GM18909 (cell line): Measurements from ENCODE around the gene ALG9.
"Not testable (repeated sequence)": the region's sequence is repeated elsewhere in the genome, so short reads cannot be mapped to it uniquely, and the experiment has no call there.

Experiments
- ATAC-seq: cut with Tn5 transposase; IDR thresholded peaks from one replicate; pipeline ENCODE4 v1.9.1; 2021; ENCODE audit warnings: mild to moderate bottlenecking; ENCODE audit not compliant: unreplicated experiment, poor library complexity

The ALG9 gene

DNA sequence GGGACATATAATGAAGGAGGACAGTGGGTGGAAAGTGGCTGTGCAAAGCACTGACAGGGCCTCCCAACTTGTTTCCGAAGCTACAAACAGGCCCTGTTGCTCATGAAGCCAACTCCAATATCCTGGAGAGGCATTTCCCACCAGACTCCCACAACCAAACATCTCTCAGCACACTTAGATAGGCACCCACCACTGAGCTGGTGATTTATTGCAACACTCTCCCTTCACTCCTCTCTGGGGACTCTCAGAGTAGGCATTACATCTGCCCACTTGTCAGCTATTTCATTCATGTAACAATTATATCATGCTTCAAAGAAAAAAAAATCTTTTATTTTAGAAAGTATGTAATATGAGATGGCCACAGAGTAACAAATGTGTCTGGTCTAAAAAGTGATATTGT, 73.1 kb downstream of the ALG9 start:
- ATAC-seq = no peak

- peak; percentile 41 for ATAC-seq
Measured at GRCh38 chr11:111797145-111797581, 74.2 kb downstream of the ALG9 start.

GRCh38 chr11:111796696-111797095, 74.7 kb downstream of the ALG9 start:
- no peak for ATAC-seq

DNA sequence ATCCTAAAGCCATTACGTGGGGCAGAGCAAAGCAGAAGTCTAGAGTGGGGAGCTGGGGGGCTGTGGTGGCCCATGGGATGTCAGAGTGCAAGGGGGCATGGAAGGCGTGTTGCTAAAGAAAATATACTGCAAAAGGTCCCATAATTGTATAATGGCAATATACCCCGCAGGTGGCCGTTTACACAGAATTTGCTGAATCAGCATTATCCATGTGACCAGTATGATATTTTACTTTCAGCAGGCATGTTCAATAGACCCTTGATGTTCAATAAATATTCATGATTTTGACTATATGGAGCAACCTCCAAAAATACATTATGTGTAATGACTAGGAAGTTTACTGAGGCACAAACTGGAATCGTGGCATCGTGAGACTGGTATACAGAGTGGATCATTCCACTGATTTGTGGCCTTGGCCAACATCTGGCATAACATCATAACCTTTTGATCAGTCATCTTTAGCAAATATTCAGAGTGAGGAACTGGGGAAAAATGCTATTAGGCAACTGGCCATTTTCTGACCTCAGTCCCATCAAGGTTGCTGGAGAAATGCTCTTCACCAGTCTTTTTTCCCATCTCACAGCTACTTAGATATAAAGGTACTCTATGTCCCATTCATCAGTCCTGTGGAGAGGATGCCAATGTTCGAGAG, 75.9 kb downstream of the ALG9 start:
- no peak for ATAC-seq

GRCh38 chr11:111793863-111794262, 77.5 kb downstream of the ALG9 start:
- no peak for ATAC-seq

DNA sequence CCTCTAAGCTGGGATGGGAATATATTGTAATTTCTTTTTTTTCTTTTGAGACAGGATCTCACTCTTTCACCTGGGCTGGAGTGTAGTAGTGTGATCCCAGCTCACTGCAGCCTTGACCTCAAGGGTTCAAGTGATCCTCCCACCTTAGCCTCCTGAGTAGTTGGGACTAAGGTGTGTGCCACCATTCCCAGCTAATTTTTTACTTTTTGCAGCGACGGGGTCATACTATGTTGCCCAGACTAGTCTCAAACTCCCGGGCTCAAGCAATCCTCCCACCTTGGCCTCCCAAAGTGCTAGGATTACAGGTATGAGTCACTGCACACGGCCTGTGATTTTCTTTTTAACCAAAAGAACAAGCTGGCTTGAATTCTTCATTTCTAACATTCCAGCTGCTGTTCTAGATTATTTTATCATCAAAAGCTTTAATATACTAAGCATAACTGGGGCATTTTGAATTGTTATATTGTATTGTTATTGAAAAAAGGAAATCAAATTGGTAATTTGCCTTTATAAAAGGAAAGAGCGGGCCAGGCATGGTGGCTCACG, 78.4 kb downstream of the ALG9 start:
- no peak for ATAC-seq

DNA sequence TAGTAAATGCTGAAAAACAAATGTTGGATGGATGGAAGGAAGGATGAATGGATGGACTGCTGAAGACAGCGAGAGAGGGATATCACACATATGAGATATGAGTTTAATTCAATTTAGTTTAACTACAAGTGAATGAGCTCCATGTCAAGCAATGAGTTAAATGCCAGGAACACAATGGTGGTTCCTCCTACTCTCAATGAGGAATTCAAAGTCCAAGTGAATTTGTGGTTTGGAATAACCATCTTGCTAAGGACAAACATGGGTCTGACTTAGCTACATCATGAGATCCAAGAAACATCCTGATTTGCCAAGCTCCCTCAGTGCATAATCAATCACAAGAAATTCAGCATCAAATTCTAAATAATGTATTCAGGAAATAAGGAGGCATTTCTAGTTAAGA, 79.1 kb downstream of the ALG9 start:
- ATAC-seq = no peak

DNA sequence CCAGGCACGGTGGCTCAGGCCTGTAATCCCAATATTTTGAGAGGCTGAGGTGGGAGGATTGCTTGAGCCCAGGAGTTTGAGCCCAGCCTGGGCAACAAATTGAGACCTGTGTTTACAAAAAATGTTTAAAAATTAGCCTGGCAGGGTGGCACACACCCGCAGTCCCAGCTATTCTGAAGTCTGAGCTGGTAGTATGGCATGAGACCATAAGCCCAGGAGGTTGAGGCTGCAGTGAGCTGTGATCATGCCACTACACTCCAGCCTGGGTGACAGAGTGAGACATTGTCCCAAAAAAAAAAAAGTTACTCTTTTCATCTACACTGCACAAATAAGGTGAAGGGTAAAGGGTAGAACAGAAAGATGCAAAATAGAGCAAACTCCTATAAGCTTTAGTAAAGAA, 82.9 kb downstream of the ALG9 start:
- ATAC-seq = no peak

DNA sequence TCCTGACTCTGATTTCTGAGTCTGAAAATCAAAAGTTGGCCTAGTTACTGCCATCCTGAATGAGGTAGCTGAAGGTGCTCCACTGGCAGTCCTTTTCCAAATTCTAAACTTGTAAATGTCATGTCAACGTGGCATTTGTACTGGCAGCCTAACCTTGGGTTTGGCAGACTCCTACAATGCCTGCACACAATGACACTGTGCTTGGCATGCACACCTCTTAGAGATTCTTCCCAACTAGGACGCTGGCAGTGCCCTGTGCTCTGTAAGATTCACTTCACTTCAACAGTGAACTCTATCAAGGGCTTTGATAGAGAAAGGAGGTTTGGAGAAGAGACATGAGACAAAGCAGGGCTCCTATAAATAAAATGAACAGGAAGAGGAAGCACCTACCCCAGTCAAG, 83.3 kb downstream of the ALG9 start:
- ATAC-seq = no peak

DNA sequence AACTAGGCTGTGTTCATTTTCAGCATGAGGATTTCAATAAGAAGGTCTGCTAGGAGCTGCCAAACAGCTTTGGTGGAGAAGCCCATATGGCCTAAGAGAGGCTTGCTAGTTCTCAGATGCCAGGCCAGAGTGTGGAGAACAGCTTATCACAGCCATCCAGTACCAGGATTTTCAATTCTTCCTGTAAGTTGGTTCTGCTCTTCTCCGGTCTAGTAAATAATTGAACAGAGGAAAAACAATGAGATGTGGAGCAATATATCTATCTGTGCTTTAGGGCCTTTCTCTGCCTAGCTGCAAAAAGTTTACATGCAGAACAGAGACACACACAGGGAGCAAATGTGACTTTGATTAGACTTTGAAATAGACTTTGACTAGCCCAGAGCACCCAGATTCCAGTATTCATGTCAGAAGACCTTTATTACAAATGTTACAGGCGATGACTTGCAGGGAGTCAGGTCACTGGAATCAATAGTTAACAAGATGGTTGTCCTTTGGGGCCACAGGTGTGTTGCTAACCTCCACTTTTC, 85.4 kb downstream of the ALG9 start:
- ATAC-seq = no peak

DNA sequence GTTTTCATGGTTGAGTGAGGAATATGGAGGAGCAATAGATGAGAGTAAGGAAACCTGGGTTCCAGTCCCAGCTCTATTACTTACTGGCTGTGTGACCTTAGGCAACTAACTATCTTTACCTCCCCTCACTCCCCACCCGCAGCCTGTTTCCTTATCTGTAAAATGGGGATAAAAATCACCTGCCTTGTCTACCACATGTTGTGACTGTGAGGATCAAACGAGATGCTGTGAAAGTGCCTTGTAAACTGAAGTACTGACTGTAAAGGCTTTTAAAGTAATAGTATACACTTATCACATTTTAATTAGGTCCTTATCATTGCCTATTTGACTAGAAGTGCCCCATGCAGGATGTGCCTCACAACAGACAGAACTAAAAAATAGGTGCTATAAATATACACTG, 86.3 kb downstream of the ALG9 start:
- no peak for ATAC-seq

DNA sequence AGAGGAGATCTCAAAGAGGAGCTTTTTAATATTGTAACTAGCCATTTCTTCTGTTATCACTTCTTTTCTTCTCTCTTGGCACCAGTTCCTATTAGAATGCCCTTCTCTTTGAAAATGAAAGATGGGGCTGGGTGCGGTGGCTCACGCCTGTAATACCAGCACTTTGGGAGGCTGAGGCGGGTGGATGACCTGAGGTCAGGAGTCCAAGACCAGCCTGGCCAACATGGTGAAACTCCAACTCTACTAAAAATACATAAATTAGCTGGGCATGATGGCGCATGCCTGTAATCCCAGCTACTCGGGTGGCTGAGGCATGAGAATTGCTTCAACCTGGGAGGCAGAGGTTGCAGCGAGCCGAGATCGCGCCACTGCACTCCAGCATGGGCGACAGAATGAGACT, 87.1 kb downstream of the ALG9 start:
- not testable (repeated sequence) for ATAC-seq

DNA sequence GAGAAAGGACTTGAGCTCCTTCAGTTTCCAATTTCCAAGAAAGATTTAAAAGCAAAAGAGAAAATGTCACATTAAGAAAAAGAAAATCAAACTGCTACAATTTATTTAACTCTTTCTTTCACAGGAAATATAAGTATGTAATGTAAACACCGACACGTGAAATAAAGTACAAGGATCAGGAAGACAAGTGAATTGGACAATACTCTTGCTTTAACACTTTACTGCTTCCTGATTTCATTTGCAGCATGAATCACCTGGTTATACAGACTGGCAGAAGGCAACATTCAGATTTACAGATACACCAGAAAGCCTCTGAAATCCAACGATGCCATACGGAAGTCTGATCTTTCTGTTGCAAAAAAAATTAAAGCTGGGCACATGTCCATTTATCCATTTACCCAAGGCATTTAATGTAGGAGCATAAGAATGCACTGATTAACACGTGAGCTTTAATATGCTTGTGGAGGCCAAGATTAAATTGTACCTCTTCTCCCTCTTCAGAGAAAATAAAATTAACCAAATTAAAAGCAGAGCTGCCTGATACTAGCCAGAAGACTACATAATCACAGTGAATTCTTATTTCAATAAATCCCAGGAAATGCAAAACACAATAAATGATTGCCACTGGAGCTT, 89.2 kb downstream of the ALG9 start:
- no peak for ATAC-seq

- ATAC-seq = no peak
Measured at GRCh38 chr11:111779118-111779517, 92.3 kb downstream of the ALG9 start.

- no peak for ATAC-seq
Measured at GRCh38 chr11:111778047-111778558, 93.3 kb downstream of the ALG9 start.

DNA sequence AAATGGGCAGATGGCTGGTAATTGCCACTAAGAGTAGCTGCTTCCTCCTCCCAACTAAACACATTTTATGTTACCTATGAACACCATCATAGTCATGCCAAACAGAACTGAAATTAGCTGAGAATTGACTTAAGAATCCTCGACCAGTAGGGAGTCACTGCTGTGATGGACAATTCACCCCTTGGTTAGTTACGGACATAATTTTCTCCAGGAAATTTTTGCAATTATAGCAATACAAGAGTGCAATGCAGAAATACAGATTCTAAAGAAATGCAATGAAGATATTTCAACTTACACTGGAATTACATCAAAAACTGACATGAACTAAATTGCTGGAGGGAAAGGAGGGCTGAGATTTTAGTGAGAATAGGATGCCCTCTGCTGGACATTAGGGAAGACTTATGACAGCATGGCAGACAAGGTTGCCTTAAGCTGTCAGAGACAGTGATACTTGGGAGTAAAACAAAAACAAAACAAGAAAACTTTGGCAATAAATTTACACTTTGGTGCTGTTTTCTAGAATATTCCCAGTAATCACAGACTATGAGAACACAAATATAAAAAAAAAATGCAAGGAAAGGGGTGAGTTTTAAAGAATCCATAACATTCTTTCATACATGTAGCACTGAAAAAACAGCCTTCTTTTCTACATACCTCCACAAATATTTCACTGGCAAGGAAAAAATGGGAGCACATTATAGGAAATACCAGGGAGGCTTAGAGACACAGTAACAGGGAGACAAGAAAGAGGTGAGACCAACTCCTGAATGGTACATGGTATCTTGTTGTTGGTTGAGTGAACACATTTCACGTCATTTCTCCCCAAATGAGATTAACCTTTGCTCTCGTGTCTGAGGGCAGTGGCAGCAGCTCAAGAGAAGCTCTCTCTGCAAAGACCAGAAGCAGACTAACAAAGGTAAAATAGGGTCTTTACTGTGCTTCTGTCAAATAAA, 94.0 kb downstream of the ALG9 start:
- ATAC-seq = peak; percentile 70

GRCh38 chr11:111776398-111777093, 94.8 kb downstream of the ALG9 start:
- peak; percentile 96 for ATAC-seq

DNA sequence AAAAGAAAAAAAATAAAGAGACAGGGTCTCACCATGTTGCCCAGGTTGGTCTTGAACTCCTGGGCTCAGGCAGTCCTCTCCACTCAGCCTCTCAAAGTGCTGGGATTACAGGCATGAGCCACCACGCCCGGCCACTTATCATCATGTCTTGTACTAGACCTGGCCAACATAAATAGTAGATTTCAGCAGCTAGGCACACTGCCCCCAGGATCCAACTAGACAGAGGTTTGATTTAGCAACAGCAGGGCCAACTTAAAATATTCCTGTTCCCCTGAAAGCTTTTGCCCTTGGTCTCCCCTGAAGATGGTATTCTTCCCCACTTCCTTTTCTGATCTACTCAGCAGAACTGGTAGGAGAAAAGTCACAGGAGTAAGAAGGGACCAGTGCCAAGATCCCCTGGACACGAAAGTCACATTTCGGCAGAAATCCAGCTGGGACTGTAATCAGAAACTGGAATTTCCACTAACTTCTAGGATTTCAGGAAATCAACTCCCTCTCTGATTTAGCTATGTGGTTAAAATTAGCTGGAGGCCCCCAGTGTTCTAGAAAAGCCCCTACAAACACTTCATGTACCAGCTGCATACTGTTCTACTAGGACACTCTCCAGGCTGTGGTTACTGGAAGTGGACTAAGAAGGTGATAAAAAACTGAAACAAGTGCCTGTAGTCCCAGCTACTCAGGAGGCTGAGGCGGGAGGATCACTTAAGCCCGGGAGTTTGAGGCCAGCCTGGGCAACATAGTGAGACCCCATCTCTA, 96.2 kb downstream of the ALG9 start:
- ATAC-seq = no peak

- no peak for ATAC-seq
Measured at GRCh38 chr11:111772535-111772934, 98.8 kb downstream of the ALG9 start.
